GM06990 (cell line): ENCODE measurements around the gene ARSG.

Experiments used
- DNase-seq: peaks from one replicate; pipeline ENCODE4 v3.0.0-alpha.2; 2011; ENCODE audit not compliant: insufficient read length; ENCODE audit errors: extremely low read depth
- H3K27me3 ChIP-seq: replicated peaks from 2 replicates; pipeline ENCODE4 v1.6.0; 2011; ENCODE audit warnings: low read length; ENCODE audit not compliant: control insufficient read depth, insufficient read depth
- H3K36me3 ChIP-seq: 2 replicates; pipeline ENCODE4 v1.5.1; 2011; ENCODE audit warnings: low read length; ENCODE audit not compliant: control insufficient read depth, insufficient read depth
- H3K4me3 ChIP-seq: replicated peaks from 2 replicates; pipeline ENCODE4 v1.5.1; 2011; ENCODE audit warnings: low read depth, mild to moderate bottlenecking, control low read depth, low read length
- TF ChIP-seq, protein P1 (sequence below): IDR thresholded peaks from 2 replicates; pipeline ENCODE4 v1.5.1; 2011; ENCODE audit warnings: low read length, control low read depth, mild to moderate bottlenecking, inconsistent platforms; ENCODE audit not compliant: insufficient read depth, poor library complexity, severe bottlenecking

ARSG gene

GRCh38 chr17:68310152-68310551, 18.9 kb downstream of the ARSG start:
- TF ChIP-seq, protein P1, sequence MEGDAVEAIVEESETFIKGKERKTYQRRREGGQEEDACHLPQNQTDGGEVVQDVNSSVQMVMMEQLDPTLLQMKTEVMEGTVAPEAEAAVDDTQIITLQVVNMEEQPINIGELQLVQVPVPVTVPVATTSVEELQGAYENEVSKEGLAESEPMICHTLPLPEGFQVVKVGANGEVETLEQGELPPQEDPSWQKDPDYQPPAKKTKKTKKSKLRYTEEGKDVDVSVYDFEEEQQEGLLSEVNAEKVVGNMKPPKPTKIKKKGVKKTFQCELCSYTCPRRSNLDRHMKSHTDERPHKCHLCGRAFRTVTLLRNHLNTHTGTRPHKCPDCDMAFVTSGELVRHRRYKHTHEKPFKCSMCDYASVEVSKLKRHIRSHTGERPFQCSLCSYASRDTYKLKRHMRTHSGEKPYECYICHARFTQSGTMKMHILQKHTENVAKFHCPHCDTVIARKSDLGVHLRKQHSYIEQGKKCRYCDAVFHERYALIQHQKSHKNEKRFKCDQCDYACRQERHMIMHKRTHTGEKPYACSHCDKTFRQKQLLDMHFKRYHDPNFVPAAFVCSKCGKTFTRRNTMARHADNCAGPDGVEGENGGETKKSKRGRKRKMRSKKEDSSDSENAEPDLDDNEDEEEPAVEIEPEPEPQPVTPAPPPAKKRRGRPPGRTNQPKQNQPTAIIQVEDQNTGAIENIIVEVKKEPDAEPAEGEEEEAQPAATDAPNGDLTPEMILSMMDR: no peak
- Histone ChIP-seq H3K36me3 (no peaks in the 10 kb centered on the region), H3K27me3 (no peaks in the 10 kb centered on the region), H3K4me3 (no peak overlapping the region)
- DNase-seq: no peak

DNA sequence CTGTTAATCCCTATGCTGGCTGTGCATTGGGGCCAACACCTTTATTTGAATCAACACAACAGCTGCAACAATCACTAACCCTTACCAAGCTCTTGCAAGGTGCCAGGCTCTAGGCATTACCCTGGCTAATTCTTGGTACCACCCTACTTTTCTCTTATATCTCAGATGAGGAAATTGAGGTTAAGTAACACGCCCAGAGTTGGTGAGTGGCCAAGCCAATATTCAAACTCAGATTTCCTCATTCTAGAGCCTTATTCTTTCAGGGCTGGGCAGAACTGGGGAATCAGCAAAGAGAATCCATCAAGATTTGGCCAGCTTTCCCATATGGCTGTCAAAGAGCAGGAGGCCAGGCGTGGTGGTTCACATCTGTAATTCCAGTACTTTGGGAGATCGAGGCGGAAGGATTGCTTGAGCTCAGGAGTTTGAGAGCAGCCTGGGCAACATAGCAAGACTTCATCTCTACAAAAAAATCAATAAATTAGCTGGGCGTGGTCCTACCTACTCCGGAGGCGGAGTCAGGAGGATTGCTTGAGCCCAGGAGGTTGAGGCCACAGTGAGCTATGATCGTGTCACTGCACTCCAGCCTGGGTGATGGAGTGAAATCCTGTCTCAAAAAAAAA, 23.7 kb downstream of the ARSG start:
- TF ChIP-seq, protein P1: no peak
- H3K36me3 ChIP-seq: no peaks in the 10 kb centered on the region
- no peak for DNase-seq
- no peak overlapping the region for H3K4me3 ChIP-seq
- H3K27me3 ChIP-seq: no peaks in the 10 kb centered on the region

DNA sequence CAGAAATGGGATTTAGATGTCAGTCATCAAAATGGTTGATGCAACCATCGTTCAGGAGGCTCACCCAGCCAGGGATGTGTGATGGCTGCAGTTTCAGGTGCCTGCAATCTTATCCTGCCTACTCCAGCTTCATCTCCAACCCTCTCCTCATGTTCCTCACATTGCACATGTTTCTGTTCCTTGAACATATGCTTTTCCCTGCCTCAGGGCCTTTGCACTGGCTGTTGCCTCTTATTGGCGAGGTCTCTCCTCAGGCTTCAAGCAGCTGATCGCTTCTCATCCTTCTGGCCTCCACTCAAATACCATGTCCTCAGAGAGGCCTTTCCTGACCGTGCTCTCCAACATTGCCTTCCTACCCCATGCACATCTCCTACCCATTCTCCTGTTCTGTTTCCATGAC, 24.6 kb downstream of the ARSG start:
- TF ChIP-seq, protein P1: no peak
- no peaks in the 10 kb centered on the region for H3K27me3 ChIP-seq
- no peak overlapping the region for H3K4me3 ChIP-seq
- no peaks in the 10 kb centered on the region for H3K36me3 ChIP-seq
- no peak for DNase-seq

- H3K27me3 ChIP-seq: no peaks in the 10 kb centered on the region
- no peak overlapping the region for H3K4me3 ChIP-seq
- no peak for DNase-seq
- TF ChIP-seq, protein P1: no peak
- no peaks in the 10 kb centered on the region for H3K36me3 ChIP-seq
Observed at GRCh38 chr17:68317458-68317857, 26.2 kb downstream of the ARSG start.

- TF ChIP-seq, protein P1: no peak
- Histone ChIP-seq H3K4me3 (no peak overlapping the region), H3K27me3 (no peaks in the 10 kb centered on the region), H3K36me3 (no peaks in the 10 kb centered on the region)
- DNase-seq: no peak
Observed at GRCh38 chr17:68318103-68318991, 27.1 kb downstream of the ARSG start.
